GM13977 (cell line): Measurements from ENCODE around the gene RTN4RL1.
A peak's percentile ranks its signal among the peaks of the same experiment; 100 is the strongest.

Experiments
- DNase-seq: peaks from one replicate; pipeline ENCODE4 v3.0.0; 2012; ENCODE audit warnings: low spot score
- CTCF ChIP-seq: IDR thresholded peaks from 2 replicates; pipeline ENCODE4 v1.5.1; 2012; ENCODE audit warnings: mild to moderate bottlenecking, control low read depth; ENCODE audit not compliant: insufficient read depth; ENCODE audit errors: extremely low read depth, missing control alignments
- in situ Hi-C: fragments of 300-500 bp; cut with MboI; formaldehyde crosslinking; loops from one replicate; pipeline ENCODE4 v1.12.0; 2022; ENCODE audit warnings: low sequenced_read_pairs, low pct_unique_long_range_greater_than_20kb, mixed read lengths, inconsistent platforms; ENCODE audit not compliant: unreplicated experiment

Gene RTN4RL1

DNA sequence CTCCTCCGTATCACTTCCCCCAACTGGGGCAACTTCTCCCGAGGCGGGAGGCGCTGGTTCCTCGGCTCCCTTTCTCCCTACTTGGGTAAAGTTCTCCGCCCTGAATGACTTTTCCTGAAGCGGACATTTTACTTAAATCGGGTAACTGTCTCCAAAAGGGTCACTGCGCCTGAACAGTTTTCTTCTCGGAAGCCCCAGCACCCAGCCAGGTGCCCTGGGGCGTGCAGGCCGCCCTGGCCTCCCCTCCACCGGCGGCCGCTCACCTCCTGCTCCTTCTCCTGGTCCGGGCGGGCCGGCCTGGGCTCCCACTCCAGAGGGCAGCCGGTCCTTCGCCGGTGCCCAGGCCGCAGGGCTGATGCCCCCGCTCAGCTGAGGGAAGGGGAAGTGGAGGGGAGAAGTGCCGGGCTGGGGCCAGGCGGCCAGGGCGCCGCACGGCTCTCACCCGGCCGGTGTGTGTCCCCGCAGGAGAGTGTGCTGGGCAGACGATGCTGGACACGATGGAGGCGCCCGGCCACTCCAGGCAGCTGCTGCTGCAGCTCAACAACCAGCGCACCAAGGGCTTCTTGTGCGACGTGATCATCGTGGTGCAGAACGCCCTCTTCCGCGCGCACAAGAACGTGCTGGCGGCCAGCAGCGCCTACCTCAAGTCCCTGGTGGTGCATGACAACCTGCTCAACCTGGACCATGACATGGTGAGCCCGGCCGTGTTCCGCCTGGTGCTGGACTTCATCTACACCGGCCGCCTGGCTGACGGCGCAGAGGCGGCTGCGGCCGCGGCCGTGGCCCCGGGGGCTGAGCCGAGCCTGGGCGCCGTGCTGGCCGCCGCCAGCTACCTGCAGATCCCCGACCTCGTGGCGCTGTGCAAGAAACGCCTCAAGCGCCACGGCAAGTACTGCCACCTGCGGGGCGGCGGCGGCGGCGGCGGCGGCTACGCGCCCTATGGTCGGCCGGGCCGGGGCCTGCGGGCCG lies 31.4 kb upstream of the RTN4RL1 start:
- peak; percentile 79 for DNase-seq
- TF ChIP-seq CTCF, result peak; percentile 38
- in situ Hi-C loops, result no loop called here

- no peak for TF ChIP-seq CTCF
- DNase-seq, result peak; percentile 84
- in situ Hi-C loops, result no loop called here
Observed at GRCh38 chr17:2055292-2056205, 30.4 kb upstream of the RTN4RL1 start.

- in situ Hi-C loops, result no loop called here
- DNase-seq, result peak; percentile 94
- peak; percentile 87 for TF ChIP-seq CTCF
Observed at GRCh38 chr17:2054512-2055291, 29.6 kb upstream of the RTN4RL1 start, which contains the start of gene HIC1. TSS of gene HIC1 (plus strand) at chr17:2055103. CDS start at chr17:2056691, 1,588 bp downstream.

- in situ Hi-C loops, result no loop called here
- no peak for TF ChIP-seq CTCF
Observed at GRCh38 chr17:2054262-2054511, 29.1 kb upstream of the RTN4RL1 start.

GRCh38 chr17:2053380-2054261 lies 28.5 kb upstream of the RTN4RL1 start:
- in situ Hi-C loops, result no loop called here
- peak; percentile 81 for TF ChIP-seq CTCF
- peak; percentile 90 for DNase-seq

More at GRCh38 chr17:2054262-2054511, 29.1 kb upstream of the RTN4RL1 start:
- peak; percentile 54 for DNase-seq
